Measurements from ENCODE around the gene SORCS2. TPM values are rescaled to one million over a fixed set of nuclear protein-coding genes. Genes with fewer than 3 reads are reported as not detected.

The SORCS2 gene
- total and polyA plus RNA-seq, 2 of the 8 experiments (the other 6 are each of a cell fraction or from before 2014, with no cell fraction given) = 0.36 to 1.8 TPM

GRCh38 chr4:7204656-7205387 is 12.5 kb downstream of the SORCS2 start:
- Histone ChIP-seq H3K9me3 (ENCODE audit: insufficient read depth in 2 of 2, low read depth in 1 of 2, low read length in 1 of 2) (no peaks in the 10 kb centered on the region), H3K36me3 (ENCODE audit: control insufficient read depth in 2 of 4, insufficient read depth in 4 of 4, low read length in 3 of 4) (no peaks in the 10 kb centered on the region), H3K79me1 (ENCODE audit: low read depth, low read length) (no peaks in the 10 kb centered on the region), H3K4me1 (replicated peaks in 1 of 4; ENCODE audit: control insufficient read depth in 3 of 4, insufficient read depth in 4 of 4, low read length in 3 of 4) (peaks cover 0 to 16% (median 11%) of the 10 kb centered on the region in 4 experiments; a peak in 6 of 7 replicates), H3K4me3 (ENCODE audit: extremely low read depth in 1 of 4, insufficient read depth in 2 of 4, low read depth in 3 of 4, low read length in 4 of 4) (no peak overlapping the region), H3K18ac (ENCODE audit: extremely low read depth, low read length) (no peak overlapping the region), H2BK15ac (ENCODE audit: low read length) (no peak overlapping the region), H3K56ac (replicated peaks; ENCODE audit: insufficient read length, low read depth, low read length) (no peak overlapping the region), H2BK12ac (ENCODE audit: low read depth, low read length) (no peak overlapping the region), H3K27ac (ENCODE audit: low read depth, low read length) (no peak overlapping the region), H4K8ac (ENCODE audit: extremely low read depth, insufficient read depth, low read length) (no peak overlapping the region), H3K4ac (replicated peaks; ENCODE audit: insufficient read length, low read depth, low read length) (no peak overlapping the region), H2BK5ac (ENCODE audit: low read depth, low read length) (no peak overlapping the region), H4K91ac (replicated peaks; ENCODE audit: insufficient read length, low read length) (no peak overlapping the region), H3K23me2 (ENCODE audit: low read depth, low read length) (no peaks in the 10 kb centered on the region), H3K9ac (replicated peaks in 1 of 4; ENCODE audit: extremely low read depth in 1 of 4, low read depth in 3 of 4, low read length in 3 of 4) (no peak overlapping the region), H3K14ac (ENCODE audit: insufficient read length) (no peak overlapping the region), H2BK120ac (replicated peaks; ENCODE audit: low read depth, low read length) (no peak overlapping the region), H3K23ac (ENCODE audit: insufficient read length) (no peak overlapping the region), H2AFZ (ENCODE audit: low read length) (no peak overlapping the region), H4K5ac (ENCODE audit: insufficient read length, low read depth, low read length) (no peak overlapping the region), H3K27me3 (replicated peaks in 1 of 4; ENCODE audit: control insufficient read depth in 3 of 4, extremely low read depth in 1 of 4, insufficient read depth in 3 of 4, low read length in 3 of 4) (0 out of 7 replicates have a peak, but pooled peaks cover 0 to 2% (median 0%) of the 10 kb centered on the region in 4 experiments), H3K4me2 (ENCODE audit: insufficient read depth in 1 of 2, low read depth in 2 of 2, low read length in 2 of 2) (no peak overlapping the region), H3K79me2 (ENCODE audit: control insufficient read depth in 1 of 2, insufficient read depth in 2 of 2, low read length in 2 of 2) (no peaks in the 10 kb centered on the region), H4K20me1 (replicated peaks in 1 of 2; ENCODE audit: control insufficient read depth in 1 of 2, insufficient read depth in 2 of 2, low read length in 2 of 2) (no peaks in the 10 kb centered on the region), H2BK20ac (ENCODE audit: low read length) (no peak overlapping the region), H2AK5ac (ENCODE audit: low read depth, low read length) (no peak overlapping the region)
- ChIA-PET CTCF (ENCODE audit: partially characterized antibody) (interaction anchor here (1.0 to 1.1 kb wide), 2 partner anchors 10 to 448 kb away, joined by 3 read pairs; no protein-coding TSS in a partner anchor), POLR2A (ENCODE audit: partially characterized antibody) (no interaction called here)
- DNase-seq (ENCODE audit: low read depth in 1 of 2, low spot score in 2 of 2) (no peak), FAIRE-seq (no peak)
- WGBS, 2 experiments (ENCODE audit: extremely low coverage in 1 of 2, insufficient coverage in 1 of 2, insufficient read length in 1 of 2, insufficient replicate concordance in 2 of 2, low coverage in 1 of 2, low lambda C conversion rate in 2 of 2, missing lambda C conversion rate in 1 of 2) = 96% methylated on average over 14 of the region's 14 CpGs; no CpG with 5 or more reads in 1 of the 2 experiments
- TF ChIP-seq TAF7 (optimal IDR thresholded peaks at IDR 0.05; ENCODE audit: borderline replicate concordance, low read depth, low read length) (no peak), EZH2 (IDR thresholded peaks at IDR 0.05; ENCODE audit: low read depth, low read length, severe bottlenecking) (no peak), SAP30 (IDR thresholded peaks at IDR 0.05; ENCODE audit: insufficient read depth, insufficient replicate concordance, low read length) (no peak), BCL11A (IDR thresholded peaks at IDR 0.05; ENCODE audit: low read depth in 2 of 2, low read length in 2 of 2) (no peak), BACH1 (IDR thresholded peaks at IDR 0.05; ENCODE audit: low read length) (no peak), POLR2AphosphoS5 (IDR thresholded peaks at IDR 0.05; ENCODE audit: low read depth, low read length) (no peak), CTCF (IDR thresholded peaks at IDR 0.05; ENCODE audit: control extremely low read depth in 1 of 3, insufficient read depth in 1 of 3, low read depth in 1 of 3, low read length in 3 of 3) (no peak), NANOG (IDR thresholded peaks at IDR 0.05; ENCODE audit: insufficient read depth, low read depth, low read length, poor library complexity, severe bottlenecking) (no peak), SP2 (IDR thresholded peaks at IDR 0.05; ENCODE audit: low read length) (no peak), TAF1 (IDR thresholded peaks at IDR 0.05; ENCODE audit: low read depth, low read length) (no peak)
